ENCODE measurements around the gene IPCEF1. TPM values are rescaled to one million over a fixed set of nuclear protein-coding genes. Genes with fewer than 3 reads are reported as not detected.

Gene IPCEF1
- total and polyA plus RNA-seq, 2 donors (not counting 1 experiment from before 2014, with no cell fraction given), result 0.03 to 0.33 TPM

DNA sequence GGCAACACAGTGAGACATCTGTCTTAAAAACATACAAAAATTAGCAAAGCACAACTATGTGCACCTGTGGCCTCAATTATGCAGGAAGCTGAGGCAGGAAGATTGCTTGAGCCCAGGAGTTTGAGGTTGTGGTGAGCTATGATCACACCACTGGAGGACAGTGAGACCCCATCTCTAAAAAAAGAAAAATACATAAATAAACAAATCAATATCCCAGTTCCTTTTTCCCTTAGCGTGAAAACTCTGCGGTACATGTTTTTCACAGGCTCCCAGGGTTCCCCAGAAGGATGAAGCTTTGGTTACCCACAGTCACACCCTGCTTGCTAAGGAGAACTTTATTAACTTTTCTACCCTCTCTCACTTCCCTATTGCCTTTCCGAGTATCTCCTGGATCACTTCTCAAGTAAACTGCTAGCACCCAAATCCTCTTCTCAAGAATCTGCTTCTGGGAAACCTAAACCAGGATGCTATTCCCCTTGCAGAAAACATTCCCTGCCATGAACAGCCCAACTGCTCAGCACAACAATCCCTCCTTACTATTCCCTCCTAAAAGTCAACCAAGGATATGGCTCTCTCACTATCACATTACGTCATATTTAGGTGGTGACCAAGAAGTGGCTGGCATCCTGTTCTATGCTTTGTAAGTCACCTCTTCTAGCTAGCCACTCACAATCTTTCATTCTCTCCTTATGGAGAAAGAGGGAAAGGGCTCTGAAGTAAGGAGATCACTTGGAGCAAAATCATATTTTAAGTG lies 122.4 kb downstream of the IPCEF1 start:
- no peaks in the 10 kb centered on the region for H3K27me3 ChIP-seq (ENCODE audit: control insufficient read depth, insufficient read depth, low read length)
- no peaks in the 10 kb centered on the region for H4K20me1 ChIP-seq (ENCODE audit: control insufficient read depth, extremely low read depth, insufficient read depth, low read length)
- TF ChIP-seq CTCF (conservative IDR thresholded peaks at IDR 0.05 in 1 of 2, IDR thresholded peaks at IDR 0.05 in 1 of 2; ENCODE audit: low read depth in 1 of 2, low read length in 2 of 2) (no peak), EZH2 (IDR thresholded peaks at IDR 0.05; ENCODE audit: low read length, missing control alignments) (no peak)
- DNase-seq (ENCODE audit: low read depth in 2 of 2), result no peak
- no peaks in the 10 kb centered on the region for H3K9me3 ChIP-seq (ENCODE audit: control insufficient read depth, insufficient read depth, low read depth, low read length)
- no peak overlapping the region for H3K27ac ChIP-seq (ENCODE audit: insufficient read depth, low read length)
- no peak overlapping the region for H3K4me2 ChIP-seq (ENCODE audit: extremely low read depth, insufficient read depth, low read length)
- H3K36me3 ChIP-seq (ENCODE audit: control insufficient read depth, insufficient read depth, low read length), result no peaks in the 10 kb centered on the region
- H3K4me1 ChIP-seq (ENCODE audit: control insufficient read depth, extremely low read depth, insufficient read depth, low read length), result no peaks in the 10 kb centered on the region
- no peak overlapping the region for H3K9ac ChIP-seq (ENCODE audit: insufficient read depth, low read length)
- H3K79me2 ChIP-seq (ENCODE audit: control insufficient read depth, insufficient read depth, low read length), result no peaks in the 10 kb centered on the region
- no peak overlapping the region for H3K4me3 ChIP-seq (replicated peaks in 1 of 4; ENCODE audit: control extremely low read depth in 1 of 4, insufficient read depth in 1 of 4, low read depth in 3 of 4, low read length in 4 of 4)
- no peak overlapping the region for H2AFZ ChIP-seq (ENCODE audit: low read length)

GRCh38 chr6:154233383-154233782 lies 123.2 kb downstream of the IPCEF1 start:
- Histone ChIP-seq H3K4me2 (ENCODE audit: extremely low read depth, insufficient read depth, low read length) (no peak overlapping the region), H3K27me3 (ENCODE audit: control insufficient read depth, insufficient read depth, low read length) (no peaks in the 10 kb centered on the region), H3K4me3 (replicated peaks in 1 of 4; ENCODE audit: control extremely low read depth in 1 of 4, insufficient read depth in 1 of 4, low read depth in 3 of 4, low read length in 4 of 4) (no peak overlapping the region), H3K9ac (ENCODE audit: insufficient read depth, low read length) (no peak overlapping the region), H3K79me2 (ENCODE audit: control insufficient read depth, insufficient read depth, low read length) (no peaks in the 10 kb centered on the region), H3K4me1 (ENCODE audit: control insufficient read depth, extremely low read depth, insufficient read depth, low read length) (no peaks in the 10 kb centered on the region), H2AFZ (ENCODE audit: low read length) (no peak overlapping the region), H3K36me3 (ENCODE audit: control insufficient read depth, insufficient read depth, low read length) (no peaks in the 10 kb centered on the region), H3K9me3 (ENCODE audit: control insufficient read depth, insufficient read depth, low read depth, low read length) (no peaks in the 10 kb centered on the region), H3K27ac (ENCODE audit: insufficient read depth, low read length) (no peak overlapping the region), H4K20me1 (ENCODE audit: control insufficient read depth, extremely low read depth, insufficient read depth, low read length) (no peaks in the 10 kb centered on the region)
- no peak for DNase-seq (ENCODE audit: low read depth in 2 of 2)
- no peak for TF ChIP-seq EZH2 (IDR thresholded peaks at IDR 0.05; ENCODE audit: low read length, missing control alignments)
- no peak for TF ChIP-seq CTCF (conservative IDR thresholded peaks at IDR 0.05 in 1 of 2, IDR thresholded peaks at IDR 0.05 in 1 of 2; ENCODE audit: low read depth in 1 of 2, low read length in 2 of 2)

DNA sequence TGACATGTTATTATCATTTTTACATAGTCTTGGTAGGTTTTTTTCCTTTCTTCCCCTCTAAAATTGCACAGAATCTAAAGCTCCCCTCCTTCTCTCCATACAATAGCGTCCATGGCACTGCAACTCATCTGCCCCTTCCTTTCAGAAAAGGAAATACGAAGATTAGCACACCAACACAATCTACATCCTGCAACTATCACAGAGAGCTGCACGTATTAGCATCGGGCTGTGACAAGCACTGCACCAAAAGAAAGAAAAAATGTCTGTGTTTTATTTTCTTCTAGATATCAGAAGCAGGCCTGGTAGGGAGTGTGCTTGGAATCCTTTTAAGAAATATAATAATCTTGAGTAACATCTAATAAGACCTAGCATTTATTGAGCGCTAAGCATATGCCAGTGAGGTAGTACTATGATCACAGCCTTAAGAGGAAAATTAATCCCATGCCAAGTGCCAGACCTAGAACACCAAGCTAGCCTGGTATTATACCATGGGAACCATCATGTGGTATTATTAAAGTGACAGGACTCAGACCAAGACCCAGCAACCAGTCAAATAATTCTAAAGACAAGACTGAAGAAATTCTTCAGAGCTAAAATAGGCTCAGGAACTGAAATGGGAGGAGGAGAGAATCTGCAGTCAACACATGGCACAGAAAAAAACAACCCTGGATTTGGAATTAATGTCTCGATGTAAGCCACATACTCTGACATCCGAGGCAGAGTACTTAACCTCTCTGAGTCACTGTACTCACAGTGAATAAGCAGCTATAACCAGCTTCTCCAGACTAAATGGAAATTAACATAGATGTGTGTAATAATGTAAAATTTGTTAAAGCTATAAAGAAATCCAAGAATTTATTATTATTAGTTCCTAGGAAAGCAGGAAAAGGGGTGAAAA lies 124.3 kb downstream of the IPCEF1 start:
- H3K9ac ChIP-seq (ENCODE audit: insufficient read depth, low read length), result no peak overlapping the region
- DNase-seq (ENCODE audit: low read depth in 2 of 2), result peak; percentile 39 to 57
- H3K4me1 ChIP-seq (ENCODE audit: control insufficient read depth, extremely low read depth, insufficient read depth, low read length), result no peaks in the 10 kb centered on the region
- no peak overlapping the region for H2AFZ ChIP-seq (ENCODE audit: low read length)
- TF ChIP-seq CTCF (conservative IDR thresholded peaks at IDR 0.05 in 1 of 2, IDR thresholded peaks at IDR 0.05 in 1 of 2; ENCODE audit: low read depth in 1 of 2, low read length in 2 of 2), result no peak
- no peak for TF ChIP-seq EZH2 (IDR thresholded peaks at IDR 0.05; ENCODE audit: low read length, missing control alignments)
- H4K20me1 ChIP-seq (ENCODE audit: control insufficient read depth, extremely low read depth, insufficient read depth, low read length), result no peaks in the 10 kb centered on the region
- H3K4me3 ChIP-seq (replicated peaks in 1 of 4; ENCODE audit: control extremely low read depth in 1 of 4, insufficient read depth in 1 of 4, low read depth in 3 of 4, low read length in 4 of 4), result no peak overlapping the region
- H3K79me2 ChIP-seq (ENCODE audit: control insufficient read depth, insufficient read depth, low read length), result no peaks in the 10 kb centered on the region
- no peak overlapping the region for H3K27ac ChIP-seq (ENCODE audit: insufficient read depth, low read length)
- H3K36me3 ChIP-seq (ENCODE audit: control insufficient read depth, insufficient read depth, low read length), result no peaks in the 10 kb centered on the region
- H3K4me2 ChIP-seq (ENCODE audit: extremely low read depth, insufficient read depth, low read length), result no peak overlapping the region
- H3K27me3 ChIP-seq (ENCODE audit: control insufficient read depth, insufficient read depth, low read length), result no peaks in the 10 kb centered on the region
- no peaks in the 10 kb centered on the region for H3K9me3 ChIP-seq (ENCODE audit: control insufficient read depth, insufficient read depth, low read depth, low read length)

All from fibroblast of lung (primary cell).